Lower lobe of right lung (tissue), 2 donors: ENCODE measurements around the gene GALNT12. TPM values are rescaled to one million over a fixed set of nuclear protein-coding genes. Genes with fewer than 3 reads are reported as not detected.
A peak's percentile ranks its signal among the peaks of the same experiment; 100 is the strongest.

Experiments used
- ATAC-seq, 2 donors: fragments of 200-7000 bp; cut with Tn5 transposase; one replicate each; pipeline ENCODE4 v1.9.1; 2020 to 2022; ENCODE audit warnings: mild to moderate bottlenecking in 2 of 2, moderate library complexity in 2 of 2
- DNase-seq: peaks from one replicate; pipeline ENCODE4 v3.0.0-alpha.2; 2020
- H3K27ac ChIP-seq: fragments of 200-600 bp; one replicate; pipeline ENCODE4 v1.8.0; 2022
- H3K27me3 ChIP-seq: fragments of 200-600 bp; one replicate; pipeline ENCODE4 v1.8.0; 2022; ENCODE audit warnings: low read depth
- H3K36me3 ChIP-seq: fragments of 200-600 bp; one replicate; pipeline ENCODE4 v1.8.0; 2022; ENCODE audit warnings: mild to moderate bottlenecking
- H3K4me1 ChIP-seq: fragments of 200-600 bp; one replicate; pipeline ENCODE4 v1.8.0; 2022
- H3K4me3 ChIP-seq: fragments of 200-600 bp; one replicate; pipeline ENCODE4 v1.8.0; 2022; ENCODE audit warnings: mild to moderate bottlenecking
- H3K9me3 ChIP-seq: fragments of 200-600 bp; one replicate; pipeline ENCODE4 v1.8.0; 2022
- CTCF ChIP-seq: fragments of 200-600 bp; IDR thresholded peaks from one replicate; pipeline ENCODE4 v1.8.0; 2022; ENCODE audit warnings: antibody characterized with exemption, mild to moderate bottlenecking
- intact Hi-C: fragments of 100-400 bp; cut with DNase I; formaldehyde crosslinking; loops from one replicate; pipeline ENCODE4 v1.11.0; 2022
- long read RNA-seq: library from polyadenylated mRNA; unstranded; transcript quantifications from one replicate; pipeline ENCODE4 v2.0.0, GENCODE V29; 2021
- total RNA-seq: library from RNA; stranded (reverse); fragmentation: NEBNext Ultra II Directional; extraction: Animal tissue kit (Norgen Biotek cat#: 25700); gene quantifications from one replicate; pipeline ENCODE4 v1.2.1, GENCODE V29; 2021
- donor health status: DM: no; HTN: yes; CAD: no; lungs with severe emphysema.

Gene GALNT12
- 23.2 TPM for total RNA-seq
- long read RNA-seq, transcript GALNT12-201 (10 exons, 2,735 nt): major isoform, 68 of 91 reads
- long read RNA-seq, partial matches to known transcripts: 10 of 91 reads
- long read RNA-seq, other reads (novel, unspliced or antisense): 12 of 91 reads

GRCh38 chr9:98807070-98807813 lies at the start of gene GALNT12:
Gene GALNT12, plus strand, starts transcription at chr9:98807670. Its CDS starts 29 bp downstream, at chr9:98807699.
- H3K9me3 ChIP-seq: no peaks in the 10 kb centered on the region
- H3K27ac ChIP-seq: peak within 1 kb of the TSS; percentile 62
- intact Hi-C loops: no loop called here
- peak within 1 kb of the TSS; percentile 63 for H3K4me3 ChIP-seq
- DNase-seq (no peak), ATAC-seq (peak; percentile 56 to 69)
- no peaks in the 10 kb centered on the region for H3K36me3 ChIP-seq
- TF ChIP-seq CTCF: no peak
- peaks cover 20% of the 10 kb centered on the region for H3K4me1 ChIP-seq
- H3K27me3 ChIP-seq: peaks cover 12% of the 10 kb centered on the region

- Histone ChIP-seq H3K4me1 (no peaks in the 10 kb centered on the region), H3K27ac (no peak overlapping the region), H3K9me3 (no peaks in the 10 kb centered on the region), H3K27me3 (no peaks in the 10 kb centered on the region), H3K36me3 (peaks cover 10% of the 10 kb centered on the region), H3K4me3 (no peak overlapping the region)
- DNase-seq (no peak), ATAC-seq (no peak)
- intact Hi-C loops: no loop called here
- no peak for TF ChIP-seq CTCF
Measured at GRCh38 chr9:98760231-98760630, 47.2 kb upstream of the GALNT12 start.

- peaks cover 20% of the 10 kb centered on the region for H3K36me3 ChIP-seq
- no peak for ATAC-seq
Measured at GRCh38 chr9:98763986-98764745, 43.3 kb upstream of the GALNT12 start.

GRCh38 chr9:98765256-98765655 lies 42.2 kb upstream of the GALNT12 start:
- H3K4me1 ChIP-seq: no peaks in the 10 kb centered on the region
- H3K27me3 ChIP-seq: no peaks in the 10 kb centered on the region
- ATAC-seq: no peak
- no peak overlapping the region for H3K4me3 ChIP-seq
- H3K36me3 ChIP-seq: peaks cover 30% of the 10 kb centered on the region
- no peaks in the 10 kb centered on the region for H3K9me3 ChIP-seq
- intact Hi-C loops: no loop called here
- no peak overlapping the region for H3K27ac ChIP-seq
- TF ChIP-seq CTCF: no peak
- no peak for DNase-seq

More at GRCh38 chr9:98763986-98764745, 43.3 kb upstream of the GALNT12 start:
- Histone ChIP-seq H3K27ac (no peak overlapping the region), H3K4me1 (no peaks in the 10 kb centered on the region), H3K27me3 (no peaks in the 10 kb centered on the region), H3K9me3 (no peaks in the 10 kb centered on the region), H3K4me3 (no peak overlapping the region)
- no peak for DNase-seq
- intact Hi-C loops: no loop called here
- TF ChIP-seq CTCF: no peak

- TF ChIP-seq CTCF: no peak
- Histone ChIP-seq H3K36me3 (peaks cover 43% of the 10 kb centered on the region), H3K4me3 (no peak overlapping the region), H3K27me3 (no peaks in the 10 kb centered on the region), H3K27ac (no peak overlapping the region), H3K9me3 (no peaks in the 10 kb centered on the region), H3K4me1 (no peaks in the 10 kb centered on the region)
- intact Hi-C loops: no loop called here
- DNase-seq (no peak), ATAC-seq (no peak)
Measured at GRCh38 chr9:98766586-98766985, 40.9 kb upstream of the GALNT12 start.
